PC-3 (cell line): ENCODE results near the gene JPT1. TPM values are rescaled to one million over a fixed set of nuclear protein-coding genes. Genes with fewer than 3 reads are reported as not detected.
A peak's percentile ranks its signal among the peaks of the same experiment; 100 is the strongest.

Source experiments
- ATAC-seq: fragments of 200-7000 bp; cut with Tn5 transposase; 2 replicates; pipeline ENCODE4 v1.9.1; 2020; ENCODE audit warnings: mild to moderate bottlenecking, moderate library complexity
- BruUV-seq: library from RNA; stranded (reverse); fragments of 400-500 nt; replicated peaks from 2 replicates; lab custom pipeline; 2021; lab: Mats Ljungman, UMichigan
- CTCF ChIA-PET: fragments of 300-600 bp; sonication (Branson Sonifier 250); formaldehyde crosslinking; loops from one replicate; lab custom pipeline; 2022; ENCODE audit warnings: antibody characterized with exemption; lab: Charles Lee
- POLR2A ChIA-PET: fragments of 300-600 bp; sonication (Branson Sonifier 250); formaldehyde crosslinking; loops from one replicate; lab custom pipeline; 2022; ENCODE audit warnings: antibody characterized with exemption; ENCODE audit not compliant: unreplicated experiment; lab: Charles Lee
- DNase-seq: peaks from one replicate; pipeline ENCODE4 v3.0.0-alpha.2; 2015
- H2AFZ ChIP-seq: fragments of 300-600 bp; sonication (generic); 2 replicates; pipeline ENCODE4 v1.6.0; 2016; ENCODE audit warnings: antibody characterized with exemption, low read length
- H3F3A ChIP-seq: fragments of 300-600 bp; sonication (generic); one replicate; pipeline ENCODE4 v1.6.0; 2017; ENCODE audit warnings: antibody characterized with exemption, low read length, control low read depth, mild to moderate bottlenecking; ENCODE audit not compliant: unreplicated experiment
- H3K27ac ChIP-seq: fragments of 300-600 bp; sonication (generic); 2 replicates; pipeline ENCODE4 v1.5.1; 2016; ENCODE audit warnings: mild to moderate bottlenecking, low read length
- H3K27me3 ChIP-seq: fragments of 300-600 bp; sonication (generic); 2 replicates; pipeline ENCODE4 v1.6.1; 2016; ENCODE audit warnings: low read length, mixed read lengths
- H3K36me3 ChIP-seq: fragments of 300-600 bp; sonication (generic); 2 replicates; pipeline ENCODE4 v1.6.1; 2016; ENCODE audit warnings: low read depth, mixed run types, low read length, mixed read lengths
- H3K4me1 ChIP-seq: fragments of 300-600 bp; sonication (generic); 2 replicates; pipeline ENCODE4 v1.5.1; 2016; ENCODE audit warnings: low read length; ENCODE audit not compliant: insufficient read depth
- H3K4me2 ChIP-seq: fragments of 300-600 bp; sonication (generic); 2 replicates; pipeline ENCODE4 v1.6.0; 2016; ENCODE audit warnings: low read length
- H3K4me3 ChIP-seq: fragments of 300-600 bp; sonication (generic); 2 replicates; pipeline ENCODE4 v1.5.1; 2016; ENCODE audit warnings: mild to moderate bottlenecking, low read length, mixed read lengths
- H3K79me2 ChIP-seq: fragments of 300-600 bp; sonication (generic); 2 replicates; pipeline ENCODE4 v1.6.1; 2017; ENCODE audit warnings: low read length, mixed read lengths
- H3K9ac ChIP-seq: fragments of 300-600 bp; sonication (generic); 2 replicates; pipeline ENCODE4 v1.6.0; 2016; ENCODE audit warnings: mild to moderate bottlenecking, low read length
- H3K9me2 ChIP-seq: fragments of 300-600 bp; sonication (generic); replicated peaks from 2 replicates; pipeline ENCODE4 v1.6.1; 2016; ENCODE audit warnings: mixed run types, low read length, mixed read lengths
- H3K9me3 ChIP-seq: fragments of 300-600 bp; sonication (generic); 2 replicates; pipeline ENCODE4 v1.6.1; 2016; ENCODE audit warnings: low read length, mixed read lengths
- H4K20me1 ChIP-seq: fragments of 300-600 bp; sonication (generic); 2 replicates; pipeline ENCODE4 v1.6.1; 2016; ENCODE audit warnings: low read length, mixed read lengths
- EZH2 ChIP-seq: fragments of 300-600 bp; sonication (generic); IDR thresholded peaks from one replicate; pipeline ENCODE4 v1.6.1; 2017; ENCODE audit warnings: antibody characterized with exemption, mild to moderate bottlenecking, low read length; ENCODE audit not compliant: unreplicated experiment
- EZH2phosphoT487 ChIP-seq: fragments of 300-600 bp; sonication (generic); IDR thresholded peaks from 2 replicates; pipeline ENCODE4 v1.6.1; 2018; ENCODE audit warnings: mild to moderate bottlenecking, antibody characterized with exemption, low read length, borderline replicate concordance
- intact Hi-C: fragments of 100-400 bp; cut with micrococcal nuclease; formaldehyde crosslinking; loops from 2 replicates; pipeline ENCODE4 v1.9.0; 2023
- total RNA-seq: library from RNA; depleted of rRNA; stranded (reverse); fragments of >200 nt; gene quantifications from 2 replicates; pipeline ENCODE4 v1.2.3, GENCODE V29; 2014
- TF ChIP-seq, protein P1 (sequence below): fragments of 300-600 bp; sonication (generic); conservative IDR thresholded peaks from 2 replicates; pipeline ENCODE4 v1.5.1; 2017; ENCODE audit warnings: antibody characterized with exemption, low read depth, mild to moderate bottlenecking, low read length

Gene JPT1
- total RNA-seq, 1 experiment from 2014 or later = 674 TPM

- CTCF ChIA-PET = no interaction called here
- TF ChIP-seq, protein P1, sequence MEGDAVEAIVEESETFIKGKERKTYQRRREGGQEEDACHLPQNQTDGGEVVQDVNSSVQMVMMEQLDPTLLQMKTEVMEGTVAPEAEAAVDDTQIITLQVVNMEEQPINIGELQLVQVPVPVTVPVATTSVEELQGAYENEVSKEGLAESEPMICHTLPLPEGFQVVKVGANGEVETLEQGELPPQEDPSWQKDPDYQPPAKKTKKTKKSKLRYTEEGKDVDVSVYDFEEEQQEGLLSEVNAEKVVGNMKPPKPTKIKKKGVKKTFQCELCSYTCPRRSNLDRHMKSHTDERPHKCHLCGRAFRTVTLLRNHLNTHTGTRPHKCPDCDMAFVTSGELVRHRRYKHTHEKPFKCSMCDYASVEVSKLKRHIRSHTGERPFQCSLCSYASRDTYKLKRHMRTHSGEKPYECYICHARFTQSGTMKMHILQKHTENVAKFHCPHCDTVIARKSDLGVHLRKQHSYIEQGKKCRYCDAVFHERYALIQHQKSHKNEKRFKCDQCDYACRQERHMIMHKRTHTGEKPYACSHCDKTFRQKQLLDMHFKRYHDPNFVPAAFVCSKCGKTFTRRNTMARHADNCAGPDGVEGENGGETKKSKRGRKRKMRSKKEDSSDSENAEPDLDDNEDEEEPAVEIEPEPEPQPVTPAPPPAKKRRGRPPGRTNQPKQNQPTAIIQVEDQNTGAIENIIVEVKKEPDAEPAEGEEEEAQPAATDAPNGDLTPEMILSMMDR = no peak
- TF ChIP-seq EZH2phosphoT487 = no peak
- no peak for TF ChIP-seq EZH2
- Histone ChIP-seq H3F3A (peaks cover 24% of the 10 kb centered on the region), H3K79me2 (peaks cover 13% of the 10 kb centered on the region; the same call in 1 of the 2 replicates), H3K4me1 (peaks cover 25% of the 10 kb centered on the region), H3K4me2 (no peak overlapping the region), H2AFZ (no peak overlapping the region), H3K27me3 (no peaks in the 10 kb centered on the region), H3K36me3 (peaks cover 22% of the 10 kb centered on the region), H3K4me3 (no peak overlapping the region), H3K9me2 (no peaks in the 10 kb centered on the region), H3K27ac (no peak overlapping the region), H3K9ac (no peak overlapping the region), H4K20me1 (no peaks in the 10 kb centered on the region), H3K9me3 (no peaks in the 10 kb centered on the region)
- no peak for ATAC-seq
- POLR2A ChIA-PET = no interaction called here
- intact Hi-C loops = no loop called here
- BruUV-seq = no TSS peak
- DNase-seq = no peak
Observed at GRCh38 chr17:75163074-75163473, 8.8 kb upstream of the JPT1 start.

- Histone ChIP-seq H3K79me2 (peaks cover 14% of the 10 kb centered on the region), H4K20me1 (no peaks in the 10 kb centered on the region), H3K36me3 (peaks cover 10% of the 10 kb centered on the region; the same call in 1 of the 2 replicates), H2AFZ (no peak overlapping the region), H3K9me3 (no peaks in the 10 kb centered on the region), H3K4me1 (peaks cover 41% of the 10 kb centered on the region), H3K4me2 (peak overlapping the region; percentile 68), H3K27me3 (no peaks in the 10 kb centered on the region), H3K4me3 (peak overlapping the region; percentile 16; the same call in 1 of the 2 replicates), H3K9me2 (no peaks in the 10 kb centered on the region), H3K27ac (peak overlapping the region; percentile 96), H3F3A (peaks cover 24% of the 10 kb centered on the region), H3K9ac (peak overlapping the region; percentile 76)
- no TSS peak for BruUV-seq
- ATAC-seq (no peak), DNase-seq (no peak)
- ChIA-PET POLR2A (interaction anchor here (0.6 kb wide), 1 partner anchor 237 kb away, joined by 3 read pairs; the partner anchor contains the start of gene USH1G), CTCF (interaction anchor here (1.6 kb wide), 1 partner anchor 41 kb away, joined by 7 read pairs; no protein-coding TSS in a partner anchor)
- intact Hi-C loops = no loop called here
- no peak for TF ChIP-seq EZH2phosphoT487
- TF ChIP-seq EZH2 = no peak
- TF ChIP-seq, protein P1 = no peak
Observed at GRCh38 chr17:75160211-75160610, 5.9 kb upstream of the JPT1 start.
